Neural progenitor cell (in vitro differentiated cells): ENCODE results near the gene GABBR2. TPM values are rescaled to one million over a fixed set of nuclear protein-coding genes. Genes with fewer than 3 reads are reported as not detected.

Source experiments
- DNase-seq: peaks from one replicate; pipeline ENCODE4 v3.0.0-alpha.2; 2016; ENCODE audit warnings: low spot score
- H2AFZ ChIP-seq: fragments of 200-600 bp; sonication (generic); replicated peaks from 2 replicates; pipeline ENCODE4 v1.6.1; 2016; ENCODE audit warnings: antibody characterized with exemption
- H3F3A ChIP-seq: fragments of 200-600 bp; sonication (generic); 2 replicates; pipeline ENCODE4 v1.6.1; 2016; ENCODE audit warnings: antibody characterized with exemption, low read depth
- H3K27ac ChIP-seq: fragments of 200-600 bp; sonication (generic); 2 replicates; pipeline ENCODE4 v1.5.1; 2016; ENCODE audit warnings: mild to moderate bottlenecking
- H3K27me3 ChIP-seq: fragments of 200-600 bp; sonication (generic); 2 replicates; pipeline ENCODE4 v1.6.1; 2016; ENCODE audit warnings: mild to moderate bottlenecking, moderate library complexity
- H3K36me3 ChIP-seq: fragments of 200-600 bp; sonication (generic); 2 replicates; pipeline ENCODE4 v1.5.1; 2016
- H3K4me1 ChIP-seq: fragments of 200-600 bp; sonication (generic); 2 replicates; pipeline ENCODE4 v1.6.1; 2016; ENCODE audit warnings: mixed run types
- H3K4me2 ChIP-seq: fragments of 200-600 bp; sonication (generic); 2 replicates; pipeline ENCODE4 v1.6.1; 2016
- H3K4me3 ChIP-seq: fragments of 200-600 bp; sonication (generic); 2 replicates; pipeline ENCODE4 v1.5.1; 2016
- H3K79me2 ChIP-seq: fragments of 200-600 bp; sonication (generic); 2 replicates; pipeline ENCODE4 v1.6.1; 2016; ENCODE audit warnings: low read depth
- H3K9ac ChIP-seq: fragments of 200-600 bp; sonication (generic); 2 replicates; pipeline ENCODE4 v1.6.1; 2016
- H3K9me3 ChIP-seq: fragments of 200-600 bp; sonication (generic); 2 replicates; pipeline ENCODE4 v1.5.1; 2016; ENCODE audit warnings: low read depth
- H4K20me1 ChIP-seq: fragments of 200-600 bp; sonication (generic); 2 replicates; pipeline ENCODE4 v1.6.1; 2016; ENCODE audit warnings: low read depth
- H3K27ac Mint-ChIP-seq: 3 replicates; pipeline ENCODE4 v1.8.0; 2021; ENCODE audit warnings: mixed read lengths
- H3K27me3 Mint-ChIP-seq: 2 replicates; pipeline ENCODE4 v1.8.0; 2022; ENCODE audit warnings: low read depth, mild to moderate bottlenecking, inconsistent platforms, moderate library complexity, mixed read lengths; ENCODE audit not compliant: insufficient read depth
- H3K36me3 Mint-ChIP-seq: 3 replicates; pipeline ENCODE4 v1.8.0; 2021; ENCODE audit warnings: mixed read lengths
- H3K4me1 Mint-ChIP-seq: 3 replicates; pipeline ENCODE4 v1.8.0; 2021; ENCODE audit warnings: mixed read lengths
- H3K4me3 Mint-ChIP-seq: 3 replicates; pipeline ENCODE4 v1.8.0; 2021; ENCODE audit warnings: mild to moderate bottlenecking, moderate library complexity, mixed read lengths
- H3K9me3 Mint-ChIP-seq: 3 replicates; pipeline ENCODE4 v1.8.0; 2020; ENCODE audit warnings: mixed read lengths
- CTCF ChIP-seq: fragments of 200-600 bp; sonication (generic); IDR thresholded peaks from 2 replicates; pipeline ENCODE4 v1.5.1; 2017; ENCODE audit warnings: antibody characterized with exemption, mild to moderate bottlenecking
- EZH2 ChIP-seq: fragments of 200-600 bp; sonication (generic); IDR thresholded peaks from 2 replicates; pipeline ENCODE4 v1.6.1; 2017; ENCODE audit warnings: antibody characterized with exemption, mild to moderate bottlenecking, moderate library complexity
- EZH2phosphoT487 ChIP-seq: fragments of 200-600 bp; sonication (generic); IDR thresholded peaks from 2 replicates; pipeline ENCODE4 v1.6.1; 2017; ENCODE audit warnings: antibody characterized with exemption
- total RNA-seq: library from RNA; depleted of rRNA; stranded (reverse); fragments of >200 nt; gene quantifications from 2 replicates; pipeline ENCODE4 v1.2.3, GENCODE V29; 2015; ENCODE audit warnings: low replicate concordance

The GABBR2 gene
- total RNA-seq, 1 donor from 2014 or later = not detected

GRCh38 chr9:98369471-98369870, 339.3 kb downstream of the GABBR2 start:
- TF ChIP-seq CTCF (no peak), EZH2 (no peak), EZH2phosphoT487 (no peak)
- Mint-ChIP-seq H3K4me3 (no peak overlapping the region), H3K4me1 (peaks cover 2% of the 10 kb centered on the region), H3K36me3 (peaks cover 2% of the 10 kb centered on the region), H3K9me3 (peaks cover 17% of the 10 kb centered on the region), H3K27ac (no peak overlapping the region), H3K27me3 (peaks cover 7% of the 10 kb centered on the region)
- Histone ChIP-seq H4K20me1 (no peaks in the 10 kb centered on the region), H3K36me3 (no peaks in the 10 kb centered on the region), H3K4me3 (no peak overlapping the region), H2AFZ (no peak overlapping the region), H3K27ac (no peak overlapping the region), H3K4me2 (no peak overlapping the region), H3K9me3 (peaks cover 13% of the 10 kb centered on the region), H3K4me1 (no peaks in the 10 kb centered on the region), H3F3A (no peaks in the 10 kb centered on the region), H3K79me2 (no peaks in the 10 kb centered on the region), H3K27me3 (no peaks in the 10 kb centered on the region), H3K9ac (no peak overlapping the region)
- DNase-seq = no peak

- Histone ChIP-seq H3K4me3 (no peak overlapping the region), H3K4me2 (no peak overlapping the region), H3K27ac (no peak overlapping the region), H3K27me3 (no peaks in the 10 kb centered on the region), H4K20me1 (no peaks in the 10 kb centered on the region), H2AFZ (no peak overlapping the region), H3K79me2 (no peaks in the 10 kb centered on the region), H3F3A (no peaks in the 10 kb centered on the region), H3K9ac (no peak overlapping the region), H3K36me3 (no peaks in the 10 kb centered on the region), H3K4me1 (no peaks in the 10 kb centered on the region), H3K9me3 (peaks cover 13% of the 10 kb centered on the region)
- Mint-ChIP-seq H3K27me3 (peaks cover 7% of the 10 kb centered on the region), H3K36me3 (peaks cover 2% of the 10 kb centered on the region), H3K4me1 (no peaks in the 10 kb centered on the region), H3K4me3 (no peak overlapping the region), H3K9me3 (peaks cover 17% of the 10 kb centered on the region), H3K27ac (no peak overlapping the region)
- TF ChIP-seq EZH2 = no peak
- DNase-seq = no peak
Measured at GRCh38 chr9:98369066-98369425, 339.7 kb downstream of the GABBR2 start.

GRCh38 chr9:98368366-98369065, 340.2 kb downstream of the GABBR2 start:
- Mint-ChIP-seq H3K27me3 (peaks cover 7% of the 10 kb centered on the region), H3K9me3 (peaks cover 17% of the 10 kb centered on the region), H3K27ac (no peak overlapping the region), H3K36me3 (peaks cover 2% of the 10 kb centered on the region), H3K4me3 (no peak overlapping the region), H3K4me1 (no peaks in the 10 kb centered on the region)
- Histone ChIP-seq H3K4me3 (no peak overlapping the region), H4K20me1 (no peaks in the 10 kb centered on the region), H3F3A (no peaks in the 10 kb centered on the region), H3K27me3 (no peaks in the 10 kb centered on the region), H3K9me3 (peaks cover 13% of the 10 kb centered on the region), H3K79me2 (no peaks in the 10 kb centered on the region), H3K4me2 (no peak overlapping the region), H3K9ac (no peak overlapping the region), H3K36me3 (no peaks in the 10 kb centered on the region), H3K4me1 (no peaks in the 10 kb centered on the region), H2AFZ (no peak overlapping the region), H3K27ac (no peak overlapping the region)
- TF ChIP-seq EZH2 (no peak), CTCF (no peak), EZH2phosphoT487 (no peak)
- DNase-seq = no peak

- H3K79me2 ChIP-seq = no peaks in the 10 kb centered on the region
- H3K36me3 ChIP-seq = no peaks in the 10 kb centered on the region
- no peak overlapping the region for H3K9ac ChIP-seq
- no peaks in the 10 kb centered on the region for H3K4me1 ChIP-seq
- H3K4me2 ChIP-seq = no peak overlapping the region
- H2AFZ ChIP-seq = no peak overlapping the region
- Mint-ChIP-seq H3K27me3 (peaks cover 7% of the 10 kb centered on the region), H3K9me3 (peaks cover 17% of the 10 kb centered on the region), H3K4me3 (no peak overlapping the region), H3K4me1 (no peaks in the 10 kb centered on the region), H3K36me3 (peaks cover 2% of the 10 kb centered on the region), H3K27ac (no peak overlapping the region)
- no peak overlapping the region for H3K27ac ChIP-seq
- H3K9me3 ChIP-seq = peaks cover 13% of the 10 kb centered on the region
- H4K20me1 ChIP-seq = no peaks in the 10 kb centered on the region
- no peak overlapping the region for H3K4me3 ChIP-seq
- TF ChIP-seq EZH2 (no peak), CTCF (no peak), EZH2phosphoT487 (no peak)
- no peaks in the 10 kb centered on the region for H3F3A ChIP-seq
- H3K27me3 ChIP-seq = no peaks in the 10 kb centered on the region
- DNase-seq = no peak
Measured at GRCh38 chr9:98367923-98368322, 340.8 kb downstream of the GABBR2 start.
